Measurements from ENCODE around the gene SNAP47.

SNAP47 gene

DNA sequence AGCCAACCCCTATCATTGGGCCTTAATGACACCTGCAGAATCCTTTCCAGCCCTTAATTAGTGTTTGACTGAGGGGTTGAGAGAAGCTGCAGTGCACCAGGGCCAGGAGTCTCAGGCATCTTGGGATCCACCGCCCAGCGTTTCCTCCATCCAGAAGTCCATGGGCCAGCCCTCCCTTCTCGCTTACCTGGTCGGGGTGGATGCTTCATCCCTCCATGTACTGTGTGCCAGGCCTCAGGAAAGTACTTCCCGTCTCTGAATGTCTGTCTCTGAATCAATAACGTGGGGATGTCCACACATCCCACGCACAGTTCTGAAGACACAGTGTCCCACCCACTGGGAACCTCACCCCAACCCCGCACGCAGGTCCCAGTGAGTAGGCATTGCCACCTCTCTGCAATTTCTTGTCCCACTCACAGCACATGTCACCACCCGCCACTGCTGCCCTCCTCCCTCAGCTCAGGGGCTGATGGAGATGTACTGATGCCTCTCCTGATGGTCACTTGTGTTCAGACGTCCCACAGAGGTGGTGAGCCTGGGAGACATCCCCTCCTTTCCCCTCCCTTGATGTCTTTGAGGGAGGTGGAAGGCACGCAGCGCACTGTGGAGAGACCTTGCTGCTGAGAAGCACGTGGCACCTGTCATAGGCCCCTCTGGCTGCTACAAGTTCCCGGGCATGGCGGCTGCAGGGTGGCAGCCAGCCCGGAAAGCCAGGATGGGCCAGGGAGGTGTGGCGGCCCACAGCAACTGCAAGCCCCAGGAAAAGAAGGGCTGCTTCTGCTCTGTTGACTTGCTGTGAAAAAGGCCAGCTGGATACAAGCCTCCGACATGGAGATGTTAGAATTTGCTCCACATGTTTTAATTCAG, 50.8 kb downstream of the SNAP47 start:
- no peak for DNase-seq (ENCODE audit: low read depth in 3 of 3)

DNA sequence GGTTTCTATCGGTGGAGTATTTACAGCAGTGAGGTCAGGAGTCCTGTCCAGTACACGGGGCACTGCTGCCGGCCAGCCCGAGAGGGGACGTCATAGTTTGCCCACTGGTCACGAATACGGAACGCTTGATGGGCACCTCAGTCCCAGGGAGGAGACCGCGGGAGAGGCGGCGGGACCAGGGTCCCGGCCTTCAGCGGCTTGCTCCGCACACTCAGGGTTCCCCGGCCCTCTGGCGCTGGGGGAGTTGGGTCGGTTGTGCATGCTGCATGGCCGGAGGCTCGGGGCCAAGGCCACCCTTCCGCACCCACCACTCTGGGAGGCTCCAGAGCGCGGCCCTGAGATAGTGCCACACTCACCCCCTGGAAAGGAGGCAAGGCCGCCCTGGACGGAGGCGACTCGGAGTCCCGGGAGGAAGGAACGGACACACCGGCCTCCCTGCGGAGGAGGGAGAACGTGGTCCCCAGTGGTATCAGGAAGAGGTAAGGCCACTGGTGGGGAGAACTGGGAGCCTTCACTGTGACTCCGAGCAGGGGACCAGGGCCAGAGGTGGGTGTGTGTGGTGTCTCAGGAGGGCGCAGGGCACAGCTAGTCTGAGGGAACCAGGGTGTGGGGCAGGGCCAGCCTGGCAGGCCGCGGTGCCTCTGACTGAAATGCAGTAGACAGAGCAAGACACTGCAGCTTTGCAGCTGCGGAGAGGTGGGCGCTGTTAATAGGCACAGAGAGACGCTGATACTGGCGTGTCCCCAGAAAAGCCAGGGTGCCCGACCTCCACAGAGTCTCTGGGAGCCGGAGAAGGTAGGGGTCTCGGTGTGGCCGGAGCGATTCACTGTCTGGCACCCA, 51.7 kb downstream of the SNAP47 start:
- no peak for DNase-seq (ENCODE audit: low read depth in 3 of 3)

DNA sequence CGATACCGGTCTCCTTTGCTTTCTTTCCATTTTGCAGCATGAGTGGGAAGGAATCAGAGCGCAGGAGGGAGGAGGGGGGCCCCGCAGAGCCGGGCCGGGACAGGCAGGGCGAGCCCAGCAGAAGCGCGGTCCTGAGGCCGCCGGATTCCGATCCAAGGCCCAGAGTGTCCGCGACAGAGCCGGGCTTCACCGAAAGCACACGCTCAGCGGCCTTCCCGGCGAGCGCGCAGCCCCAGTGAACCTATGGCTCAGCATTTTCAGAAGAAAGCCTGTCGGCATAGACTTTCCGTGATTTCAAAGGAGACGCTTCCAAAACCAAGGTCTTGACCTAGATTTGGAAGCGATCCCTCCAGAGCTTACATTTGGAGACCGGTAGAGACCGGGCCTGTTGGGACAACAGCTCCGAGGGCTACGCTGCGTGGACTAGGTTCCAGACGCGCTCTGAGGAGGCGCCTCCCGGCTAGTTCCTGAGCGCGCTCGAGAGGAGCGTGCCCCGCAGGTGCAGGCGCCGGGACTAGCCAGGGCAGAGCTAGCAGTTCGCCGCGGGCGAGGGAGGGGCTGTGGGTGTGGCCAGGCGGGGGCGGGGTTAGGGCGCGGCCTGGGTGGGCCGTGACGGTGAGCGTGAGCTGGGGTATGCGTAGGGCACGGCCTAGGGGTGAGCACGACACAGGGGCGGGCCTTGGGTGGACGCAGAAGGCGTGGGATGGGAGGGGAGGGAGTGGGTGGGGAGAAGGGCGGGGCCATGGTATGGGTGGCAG, 52.5 kb downstream of the SNAP47 start:
- DNase-seq (ENCODE audit: low read depth in 3 of 3) = peak; percentile 87 to 93 (median 93)

DNA sequence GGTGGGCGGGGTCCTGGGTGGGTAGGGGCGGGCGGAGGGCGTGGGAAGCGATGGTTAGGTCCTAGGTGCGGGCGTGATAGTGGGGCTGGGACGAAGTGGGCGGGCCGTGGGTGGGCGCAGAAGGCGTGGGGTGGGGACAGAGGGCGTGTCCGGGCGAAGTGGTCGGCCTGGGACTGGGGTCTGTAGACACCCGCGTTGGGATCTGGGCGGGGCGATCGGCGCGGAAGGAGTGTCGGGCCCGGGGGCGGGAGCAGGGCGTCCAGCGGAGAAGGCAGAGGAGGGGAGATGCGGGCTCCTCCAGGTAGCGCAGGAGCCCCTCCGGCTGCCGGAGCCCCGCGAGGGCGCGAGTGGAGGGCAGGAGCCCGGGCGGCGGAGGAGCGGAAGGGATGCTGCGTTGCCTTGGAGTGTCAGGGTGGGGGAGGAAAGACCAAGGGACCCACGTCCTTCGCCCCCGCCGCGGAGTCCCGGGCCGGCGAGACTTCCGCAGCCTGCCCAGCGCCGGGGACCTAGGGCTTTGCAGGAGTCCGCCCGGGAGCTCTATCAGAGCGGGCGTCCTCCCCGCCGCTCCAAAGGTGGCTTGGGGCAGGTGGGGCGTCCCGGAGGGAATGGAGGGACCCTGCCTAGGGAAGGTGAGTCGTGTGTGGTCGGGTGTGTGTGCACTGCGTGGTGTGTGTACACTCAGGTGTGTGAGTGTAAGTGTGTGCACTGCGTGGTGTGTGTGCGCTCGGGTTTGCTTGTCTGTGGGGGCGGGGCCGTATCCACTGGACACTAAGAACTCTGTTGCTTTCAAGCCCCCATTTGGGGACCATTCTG, 53.2 kb downstream of the SNAP47 start:
- no peak for DNase-seq (ENCODE audit: low read depth in 3 of 3)

DNA sequence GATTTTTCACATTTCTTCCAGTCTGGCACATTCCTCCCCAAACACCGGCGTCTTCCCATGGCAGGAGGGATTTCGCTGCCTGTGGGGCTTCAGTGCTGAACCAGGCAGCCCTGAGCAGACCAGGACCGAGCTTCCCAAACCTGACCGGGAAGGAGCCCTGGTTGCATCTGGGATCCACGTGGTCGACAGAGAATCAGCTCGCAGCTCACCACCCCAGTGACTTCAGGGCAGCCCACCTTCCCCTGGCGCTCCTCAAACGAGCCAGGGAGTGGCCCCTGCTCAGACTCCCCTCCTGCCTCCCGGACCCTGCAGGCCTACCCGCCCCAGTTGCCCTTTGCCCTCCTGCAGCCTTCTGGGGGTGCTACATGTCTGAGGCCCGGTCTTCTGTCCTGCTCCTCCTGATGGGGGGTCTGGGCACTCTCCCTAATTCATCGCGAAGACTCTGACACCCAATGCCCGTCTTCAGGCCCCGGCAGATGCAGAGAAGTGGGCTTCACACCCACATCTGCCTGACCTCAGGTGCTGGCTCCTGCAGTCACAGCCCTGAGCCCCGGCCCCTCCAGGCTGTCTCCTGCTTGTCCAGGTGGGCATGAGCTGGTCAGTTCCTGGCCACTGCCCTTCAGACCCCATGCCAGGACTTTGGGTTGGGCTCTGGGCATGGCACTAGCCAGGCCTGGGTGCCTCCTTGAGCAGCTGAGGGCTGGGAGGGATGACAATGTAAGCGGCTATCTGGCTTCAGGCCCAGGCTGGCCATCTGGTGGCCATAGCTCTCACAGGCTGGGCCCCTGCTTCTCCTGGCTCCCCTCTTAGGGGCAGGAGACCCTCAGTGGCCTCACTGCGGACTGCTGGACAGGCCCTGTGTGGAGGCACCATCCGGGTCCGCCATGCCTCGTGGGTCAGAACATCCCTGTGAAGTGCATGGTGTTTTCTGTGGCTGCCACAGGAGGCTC, 54.1 kb downstream of the SNAP47 start:
- DNase-seq (ENCODE audit: low read depth in 3 of 3) = no peak

DNA sequence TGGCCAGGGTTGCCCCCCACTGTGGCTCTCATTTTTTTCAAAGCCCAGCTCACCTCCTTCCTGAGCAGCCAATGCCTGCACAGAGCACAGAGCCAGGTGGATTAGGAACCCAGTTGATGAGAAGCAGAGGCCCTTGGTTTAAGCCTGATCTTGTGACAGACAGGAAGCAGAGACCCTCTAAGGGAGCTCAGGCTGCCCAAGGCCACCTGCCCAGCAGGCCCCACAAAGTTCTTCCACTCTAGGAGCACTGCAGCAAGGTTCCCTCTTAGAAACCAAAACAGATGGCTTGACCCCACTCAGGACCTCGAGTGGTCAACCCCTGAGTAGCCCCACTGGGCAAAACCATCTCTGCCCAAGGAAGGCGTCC, 54.8 kb downstream of the SNAP47 start:
- DNase-seq (ENCODE audit: low read depth in 3 of 3) = no peak

DNA sequence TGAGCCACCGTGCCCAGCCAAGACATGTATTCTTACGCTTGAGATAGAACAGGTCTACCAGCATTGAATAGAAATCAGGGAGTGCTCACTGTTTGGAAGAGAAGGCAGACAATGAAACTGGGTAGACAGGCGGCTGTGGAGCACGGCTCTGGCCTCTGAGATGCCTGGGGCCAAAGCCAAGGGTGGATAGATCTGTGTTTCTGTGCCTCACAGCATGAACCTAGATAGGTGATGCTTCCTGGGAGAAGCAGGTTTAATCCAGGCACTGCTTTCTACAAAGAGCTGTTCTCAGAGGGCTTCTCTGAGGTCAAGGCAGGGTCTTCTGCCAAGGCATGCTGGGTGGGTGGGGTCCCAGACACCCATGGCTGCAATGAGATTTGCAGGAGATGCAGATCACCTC, 55.6 kb downstream of the SNAP47 start:
- no peak for DNase-seq (ENCODE audit: low read depth in 3 of 3)

DNA sequence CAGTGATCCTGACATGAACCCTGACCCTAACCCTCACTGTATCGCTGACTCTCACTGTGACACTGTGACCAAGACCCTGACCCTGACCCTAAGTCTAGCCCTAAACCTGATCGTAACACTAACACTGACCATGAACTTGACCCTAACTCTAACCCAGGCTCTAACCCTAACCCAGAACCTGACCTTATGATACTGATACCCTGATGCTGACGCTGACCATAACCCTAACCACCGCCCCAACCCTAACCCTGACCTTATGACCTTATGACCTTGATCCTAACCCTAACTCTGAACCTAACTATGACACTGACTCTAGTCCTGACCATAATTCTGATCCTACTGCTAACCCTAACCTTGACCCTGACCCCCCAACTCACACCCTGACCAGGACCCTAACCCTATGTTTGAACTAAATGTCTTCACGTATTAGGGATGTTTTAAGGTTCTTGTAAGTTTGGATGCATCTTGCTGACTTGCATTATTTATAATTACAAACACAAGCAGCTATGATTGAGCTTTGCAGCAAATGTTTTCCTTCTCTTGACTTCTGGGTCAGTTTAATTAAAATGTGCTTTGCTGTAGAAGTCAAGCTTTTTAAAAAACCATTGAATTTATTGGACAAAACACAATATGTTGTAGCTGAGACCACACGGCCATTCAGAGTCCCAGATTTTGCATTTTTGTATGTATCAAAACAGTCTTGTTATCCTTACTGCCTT, 56.3 kb downstream of the SNAP47 start:
- no peak for DNase-seq (ENCODE audit: low read depth in 3 of 3)

DNA sequence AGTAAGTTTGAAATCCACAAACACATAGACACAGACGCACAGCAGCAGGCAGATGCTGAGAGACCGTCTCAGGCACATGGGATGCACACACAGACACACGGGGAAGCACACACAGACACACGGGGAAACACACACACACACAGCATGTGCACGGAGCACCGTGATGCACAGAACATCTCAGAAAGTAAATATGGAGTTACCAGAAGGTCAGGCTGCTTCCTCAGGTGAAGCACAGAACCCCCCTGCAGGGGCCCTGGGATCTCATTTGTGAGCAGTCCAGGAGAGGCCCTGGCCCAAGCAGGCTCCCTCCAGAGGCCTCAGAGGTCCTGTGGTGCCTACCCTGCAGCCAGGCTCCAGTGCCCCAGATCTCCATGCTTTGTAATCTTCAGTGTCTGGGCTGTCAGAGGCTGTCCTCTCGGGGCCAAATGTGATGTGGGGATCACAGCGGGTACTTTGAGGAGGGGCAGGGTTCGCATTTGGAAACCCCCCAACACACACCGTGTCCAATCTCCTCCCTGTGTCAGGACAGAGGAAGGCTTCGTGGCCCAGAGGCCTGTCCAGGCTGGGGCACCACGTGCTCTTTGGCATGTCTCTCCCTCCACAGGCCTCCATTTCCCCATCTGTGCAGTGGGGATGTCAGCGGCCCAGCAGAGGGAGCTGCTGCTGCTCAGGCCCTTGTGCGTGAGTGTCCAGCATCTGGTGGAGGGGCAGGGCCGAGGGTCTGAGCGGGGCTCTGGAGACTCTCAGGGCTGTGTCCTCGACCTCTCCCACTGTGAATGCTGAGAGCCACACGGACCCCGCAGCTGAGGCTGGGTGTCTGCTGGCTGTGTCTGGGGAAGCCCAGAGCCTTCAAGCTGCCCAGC, 57.2 kb downstream of the SNAP47 start:
- no peak for DNase-seq (ENCODE audit: low read depth in 3 of 3)

DNA sequence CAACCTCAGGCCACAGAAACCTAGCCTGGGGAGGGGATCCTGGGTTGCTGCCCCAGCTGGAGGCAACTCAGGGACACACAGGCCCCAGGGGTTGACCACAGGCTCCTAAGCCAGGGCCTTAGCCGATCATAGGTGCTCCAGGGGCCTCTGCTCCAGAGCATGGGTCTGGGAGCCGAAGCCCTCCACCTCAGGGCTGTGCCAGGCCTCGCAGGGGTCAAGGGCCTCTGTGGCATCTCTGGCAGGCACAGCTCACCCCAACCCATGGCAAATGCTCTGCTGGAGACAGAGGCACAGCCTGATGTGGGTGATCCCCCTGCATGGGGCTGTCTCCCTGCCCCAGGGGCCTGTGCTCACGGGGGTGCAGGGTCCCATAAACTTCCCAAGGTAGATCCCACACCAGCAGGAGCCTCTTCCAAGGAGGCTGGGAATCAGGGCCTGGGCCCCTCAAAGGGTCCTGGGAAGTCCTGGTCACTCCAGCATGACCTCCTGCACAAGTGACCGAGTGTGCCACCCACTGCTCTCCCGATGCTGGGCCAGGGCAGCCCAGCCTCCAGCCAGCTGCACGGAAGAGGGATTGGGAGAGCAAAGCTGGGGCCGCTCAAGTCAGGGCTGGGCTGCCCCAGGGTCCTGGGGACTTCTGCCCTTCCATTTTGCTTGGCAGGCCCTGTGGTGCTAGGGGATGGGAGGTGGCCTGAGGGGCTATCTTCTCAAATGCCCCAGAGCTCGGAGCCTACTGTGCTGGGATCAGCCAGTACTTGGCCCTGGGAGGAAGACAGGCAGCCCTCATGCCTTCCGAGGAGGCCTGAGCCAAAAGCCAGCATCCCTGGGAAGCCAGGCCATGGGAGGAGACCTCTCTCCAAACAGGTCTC, 58.1 kb downstream of the SNAP47 start:
- no peak for DNase-seq (ENCODE audit: low read depth in 3 of 3)

DNA sequence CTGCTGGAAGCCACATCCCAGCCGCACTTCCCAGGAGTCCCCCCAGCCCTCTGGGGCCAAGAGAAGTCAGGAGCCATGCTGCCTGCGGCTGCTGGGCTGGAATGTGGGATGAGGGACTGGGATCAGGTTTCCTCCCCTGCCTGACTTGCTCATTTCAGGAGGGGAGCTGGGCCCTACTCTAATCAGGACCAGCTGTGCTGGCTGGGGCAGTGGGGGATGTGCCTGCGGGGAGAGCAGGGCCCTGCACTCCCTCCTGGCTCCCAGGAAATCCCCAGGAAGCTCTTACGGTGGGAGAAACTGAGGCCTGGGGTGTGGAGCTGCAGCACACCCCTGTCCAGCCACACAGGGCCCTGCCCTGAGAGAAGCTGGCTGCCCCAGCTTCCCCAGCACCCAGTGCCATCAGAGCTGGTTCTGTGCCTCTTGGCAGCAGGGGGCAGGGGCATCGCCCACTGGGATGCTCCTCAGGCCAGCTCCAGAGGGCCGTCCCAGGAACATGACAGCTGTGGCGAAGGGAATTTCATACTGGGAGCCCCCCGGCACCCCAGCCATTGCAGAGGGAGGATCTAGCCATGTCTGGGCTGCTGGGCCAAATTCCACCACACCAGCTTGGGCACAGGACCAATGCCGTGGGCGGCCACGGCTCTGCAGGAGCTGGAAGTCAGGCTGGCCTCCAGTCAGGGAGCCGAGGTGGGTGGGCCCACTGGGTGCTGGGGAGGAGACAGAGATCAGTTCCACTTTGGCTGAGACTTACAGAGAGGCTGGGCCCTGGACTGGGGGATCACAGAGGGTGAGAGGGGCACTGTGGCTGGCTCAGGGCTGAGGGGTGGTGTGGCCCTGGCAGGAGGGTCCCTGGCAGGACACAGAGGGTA, 58.9 kb downstream of the SNAP47 start:
- no peak for DNase-seq (ENCODE audit: low read depth in 3 of 3)

DNA sequence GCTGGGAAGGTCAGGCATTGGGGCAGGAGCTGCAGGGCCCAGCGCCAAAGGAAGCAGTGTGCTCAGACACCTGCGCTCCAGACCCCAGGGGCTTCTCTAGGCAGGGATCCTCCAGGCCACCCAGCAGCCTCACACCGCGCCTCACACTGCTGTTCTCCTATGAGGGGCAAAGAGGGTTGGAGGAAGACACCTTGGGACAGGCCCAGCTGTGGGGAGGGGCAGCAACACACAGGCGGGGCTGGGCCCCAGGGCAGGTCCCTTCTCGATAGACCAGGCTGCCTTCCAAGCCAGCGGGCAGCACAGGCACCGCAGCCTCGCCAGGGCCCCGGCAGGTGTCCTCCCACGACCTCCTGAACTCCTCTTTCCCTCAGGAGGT, 59.6 kb downstream of the SNAP47 start:
- DNase-seq (ENCODE audit: low read depth in 3 of 3) = no peak

DNA sequence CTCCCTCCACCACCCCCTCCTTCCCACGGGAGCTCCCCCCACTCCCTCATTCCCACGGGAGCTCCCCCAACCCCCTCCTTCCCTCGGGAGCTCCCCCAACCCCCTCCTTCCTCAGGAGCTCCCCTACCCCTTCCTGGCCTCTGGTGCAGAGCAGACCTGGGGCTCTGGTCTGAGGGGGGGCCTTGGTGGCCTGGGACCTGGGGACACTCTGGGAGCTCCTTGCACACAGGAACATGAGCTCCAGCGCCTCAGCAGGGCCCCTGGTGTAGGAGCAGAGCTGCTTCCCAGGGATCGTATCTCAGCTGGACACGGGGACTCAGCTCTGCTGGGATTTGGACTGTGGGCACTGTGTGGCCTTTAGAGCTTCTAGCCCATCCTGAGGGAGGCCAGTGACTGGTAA, 60.5 kb downstream of the SNAP47 start:
- DNase-seq (ENCODE audit: low read depth in 3 of 3) = no peak

DNA sequence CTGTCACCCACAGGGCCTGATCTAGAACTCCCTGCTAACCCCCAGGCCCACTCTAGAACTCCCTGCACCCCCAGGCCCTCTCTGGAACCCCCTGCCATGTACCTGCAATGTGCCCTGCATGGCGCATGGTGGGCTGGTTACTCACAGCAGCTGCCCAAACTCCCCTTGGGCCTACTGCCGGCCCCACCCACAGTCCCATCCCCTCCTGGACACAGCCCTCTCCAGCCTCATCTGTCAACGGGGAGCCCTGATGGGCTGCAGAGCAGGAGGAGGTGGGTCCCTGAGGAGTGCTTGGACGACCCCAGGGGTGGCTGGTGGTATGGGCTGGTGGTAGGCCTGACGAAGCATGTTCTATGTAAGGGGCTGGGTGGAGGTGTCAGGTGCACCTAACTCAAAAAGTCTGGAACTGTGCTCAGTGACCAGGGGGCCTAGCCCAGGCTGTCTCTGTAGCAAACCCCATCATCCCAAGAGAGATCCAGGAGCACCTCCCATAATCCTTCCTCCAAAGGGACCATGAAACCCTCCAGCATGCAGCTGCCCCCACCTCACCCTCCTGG, 61.2 kb downstream of the SNAP47 start:
- no peak for DNase-seq (ENCODE audit: low read depth in 3 of 3)

DNA sequence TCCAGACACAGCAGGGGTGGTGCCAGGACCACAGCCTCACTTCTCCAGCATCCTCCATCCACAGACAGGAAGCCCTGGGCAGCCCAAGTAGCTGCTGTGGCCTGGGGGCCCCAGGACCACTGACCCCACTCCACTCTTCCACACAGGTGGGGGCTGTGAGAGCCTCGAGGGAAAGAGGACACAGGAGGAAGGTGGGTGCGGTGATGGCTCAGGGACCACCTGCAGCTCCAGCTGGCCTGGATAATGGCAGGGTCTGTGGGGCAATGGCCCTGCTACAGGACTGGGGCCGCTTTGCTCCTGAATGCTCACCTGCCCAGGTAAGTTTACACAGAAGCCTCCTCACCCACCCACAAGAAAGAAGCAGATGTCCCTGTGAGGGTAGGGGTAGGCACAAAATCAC, 61.9 kb downstream of the SNAP47 start:
- no peak for DNase-seq (ENCODE audit: low read depth in 3 of 3)

DNA sequence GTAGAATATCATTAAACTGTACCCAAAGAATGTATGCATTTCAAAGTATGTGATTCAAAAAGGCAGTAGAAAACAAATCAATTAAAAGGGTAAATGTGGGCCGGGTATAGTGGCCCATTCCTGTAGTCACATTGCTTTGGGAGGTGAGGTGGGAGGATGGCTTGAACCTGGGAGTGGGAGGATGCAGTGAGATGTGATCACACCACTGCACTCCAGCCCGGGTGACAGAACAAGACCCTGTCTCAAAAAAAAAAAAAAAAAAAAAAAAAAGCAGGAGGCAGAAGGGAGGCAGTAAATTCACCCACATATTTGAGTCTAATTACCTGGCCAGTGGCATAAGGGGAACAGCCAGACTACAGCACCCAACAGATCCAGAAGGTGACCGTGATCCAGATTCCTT, 62.4 kb downstream of the SNAP47 start:
- DNase-seq (ENCODE audit: low read depth in 3 of 3) = no peak
